Mesendoderm (in vitro differentiated cells): ENCODE measurements around the gene NANS.
"Not testable (repeated sequence)": the region's sequence is repeated elsewhere in the genome, so short reads cannot be mapped to it uniquely, and the experiment has no call there.

ENCODE experiments used
- DNase-seq: peaks from one replicate; pipeline ENCODE4 v3.0.0; 2013
- H2AK5ac ChIP-seq: 2 replicates; pipeline ENCODE4 v1.6.1; 2013; ENCODE audit warnings: low read length, inconsistent platforms
- H2BK120ac ChIP-seq: 2 replicates; pipeline ENCODE4 v1.6.1; 2013; ENCODE audit warnings: low read depth, mild to moderate bottlenecking, low read length, moderate library complexity, mixed read lengths
- H2BK15ac ChIP-seq: replicated peaks from 2 replicates; pipeline ENCODE4 v1.6.1; 2013; ENCODE audit warnings: low read depth, mild to moderate bottlenecking, moderate library complexity
- H2BK5ac ChIP-seq: 2 replicates; pipeline ENCODE4 v1.6.1; 2013; ENCODE audit warnings: low read length, inconsistent platforms
- H3K18ac ChIP-seq: 2 replicates; pipeline ENCODE4 v1.6.1; 2013; ENCODE audit warnings: mild to moderate bottlenecking, low read length, mixed read lengths
- H3K23ac ChIP-seq: one replicate; pipeline ENCODE4 v1.6.1; 2013; ENCODE audit warnings: low read length
- H3K27ac ChIP-seq: 2 replicates; pipeline ENCODE4 v1.5.1; 2013; ENCODE audit warnings: low read depth, mild to moderate bottlenecking, inconsistent platforms, low read length, moderate library complexity
- H3K27me3 ChIP-seq: 2 replicates; pipeline ENCODE4 v1.6.1; 2013; ENCODE audit warnings: low read length, control low read depth, mild to moderate bottlenecking, inconsistent platforms; ENCODE audit not compliant: insufficient read depth, poor library complexity
- H3K36me3 ChIP-seq: 2 replicates; pipeline ENCODE4 v1.6.1; 2013; ENCODE audit warnings: low read length, inconsistent platforms; ENCODE audit not compliant: control insufficient read depth, insufficient read depth
- H3K4ac ChIP-seq: one replicate; pipeline ENCODE4 v1.6.1; 2013; ENCODE audit warnings: low read depth, mild to moderate bottlenecking, low read length, moderate library complexity
- H3K4me1 ChIP-seq: 2 replicates; pipeline ENCODE4 v1.6.1; 2013; ENCODE audit warnings: low read depth, low read length, inconsistent platforms; ENCODE audit not compliant: control insufficient read depth
- H3K4me2 ChIP-seq: 2 replicates; pipeline ENCODE4 v1.6.1; 2013; ENCODE audit warnings: low read length
- H3K4me3 ChIP-seq: 2 replicates; pipeline ENCODE4 v1.5.1; 2013; ENCODE audit warnings: mild to moderate bottlenecking, low read length
- H3K56ac ChIP-seq: one replicate; pipeline ENCODE4 v1.6.1; 2013; ENCODE audit warnings: low read length
- H3K79me1 ChIP-seq: 2 replicates; pipeline ENCODE4 v1.6.1; 2013; ENCODE audit warnings: low read length, inconsistent platforms
- H3K79me2 ChIP-seq: 2 replicates; pipeline ENCODE4 v1.6.1; 2013; ENCODE audit warnings: mild to moderate bottlenecking, low read length; ENCODE audit not compliant: control insufficient read depth, insufficient read depth
- H3K9ac ChIP-seq: 2 replicates; pipeline ENCODE4 v1.6.1; 2013; ENCODE audit warnings: low read length, inconsistent platforms
- H4K5ac ChIP-seq: one replicate; pipeline ENCODE4 v1.6.1; 2013; ENCODE audit warnings: low read length
- H4K8ac ChIP-seq: one replicate; pipeline ENCODE4 v1.6.1; 2013; ENCODE audit warnings: low read depth, mild to moderate bottlenecking, control low read depth, low read length, moderate library complexity
- WGBS: extraction: QIAGEN DNeasy Blood & Tissue Kit; methylation state at CpG from one replicate; pipeline ENCODE4 v1.1.7; 2013; ENCODE audit warnings: low lambda C conversion rate, missing lambda C conversion rate; ENCODE audit not compliant: insufficient coverage; ENCODE audit errors: extremely low coverage; 5-methylcytosine and 5-hydroxymethylcytosine counted together

Gene NANS

GRCh38 chr9:98120476-98120875 is 63.9 kb downstream of the NANS start:
- Histone ChIP-seq H3K4me2 (no peak overlapping the region), H3K4ac (no peak overlapping the region), H3K4me1 (no peaks in the 10 kb centered on the region), H2AK5ac (no peak overlapping the region), H4K5ac (no peak overlapping the region), H3K79me2 (no peaks in the 10 kb centered on the region), H3K27ac (no peak overlapping the region), H3K56ac (no peak overlapping the region), H3K79me1 (no peaks in the 10 kb centered on the region), H2BK5ac (no peak overlapping the region), H3K4me3 (no peak overlapping the region), H4K8ac (no peak overlapping the region), H3K23ac (no peak overlapping the region), H3K9ac (no peak overlapping the region), H3K36me3 (peaks cover 4% of the 10 kb centered on the region), H2BK120ac (no peak overlapping the region), H3K27me3 (no peaks in the 10 kb centered on the region), H3K18ac (no peak overlapping the region), H2BK15ac (no peak overlapping the region)
- no peak for DNase-seq
- WGBS = no CpG with 5 or more reads among the region's 3 CpGs

DNA sequence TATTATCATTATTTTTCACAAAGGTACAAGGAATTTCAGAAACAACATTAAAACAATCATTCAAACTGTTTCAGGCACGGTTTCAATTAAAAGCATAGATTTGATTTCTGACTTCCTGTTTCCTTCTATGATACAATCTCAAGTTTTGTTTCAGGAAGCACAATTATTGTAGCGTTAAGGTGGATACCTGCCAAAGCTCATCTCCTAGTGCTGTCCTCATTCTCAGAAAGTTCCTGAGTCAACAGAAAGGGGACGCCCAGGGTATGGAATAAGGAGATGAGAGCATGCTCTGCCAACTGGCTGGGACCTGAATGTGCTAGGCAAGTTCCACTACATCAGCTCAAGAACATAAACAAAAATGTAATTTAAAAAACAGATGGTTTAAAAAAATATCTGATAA is 64.5 kb downstream of the NANS start:
- no peak overlapping the region for H4K5ac ChIP-seq

GRCh38 chr9:98124091-98124490 is 67.6 kb downstream of the NANS start:
- not testable (repeated sequence) for H3K23ac ChIP-seq, H3K56ac ChIP-seq, H2AK5ac ChIP-seq, H3K9ac ChIP-seq, H2BK5ac ChIP-seq, H3K4ac ChIP-seq, H3K4me2 ChIP-seq, H3K79me1 ChIP-seq, H3K79me2 ChIP-seq, H2BK120ac ChIP-seq, H3K18ac ChIP-seq, H3K27ac ChIP-seq, H3K36me3 ChIP-seq, H3K4me3 ChIP-seq, H4K8ac ChIP-seq, H2BK15ac ChIP-seq, DNase-seq, H4K5ac ChIP-seq, H3K27me3 ChIP-seq, H3K4me1 ChIP-seq
- no CpG with 5 or more reads among the region's 13 CpGs for WGBS

More for the DNA sequence above, 64.5 kb downstream of the NANS start:
- H2BK15ac ChIP-seq = no peak overlapping the region
- no peak overlapping the region for H3K4ac ChIP-seq
- WGBS = no CpG with 5 or more reads among the region's 3 CpGs
- no peak overlapping the region for H3K4me2 ChIP-seq
- H3K36me3 ChIP-seq = peaks cover 4% of the 10 kb centered on the region
- no peak overlapping the region for H2BK120ac ChIP-seq
- H3K79me1 ChIP-seq = no peaks in the 10 kb centered on the region
- no peak for DNase-seq
- no peaks in the 10 kb centered on the region for H3K27me3 ChIP-seq
- H3K23ac ChIP-seq = no peak overlapping the region
- no peak overlapping the region for H3K4me3 ChIP-seq
- H3K4me1 ChIP-seq = no peaks in the 10 kb centered on the region
- no peak overlapping the region for H3K18ac ChIP-seq
- no peak overlapping the region for H2AK5ac ChIP-seq
- no peaks in the 10 kb centered on the region for H3K79me2 ChIP-seq
- H3K9ac ChIP-seq = no peak overlapping the region
- H4K8ac ChIP-seq = no peak overlapping the region
- no peak overlapping the region for H2BK5ac ChIP-seq
- H3K27ac ChIP-seq = no peak overlapping the region
- no peak overlapping the region for H3K56ac ChIP-seq

DNA sequence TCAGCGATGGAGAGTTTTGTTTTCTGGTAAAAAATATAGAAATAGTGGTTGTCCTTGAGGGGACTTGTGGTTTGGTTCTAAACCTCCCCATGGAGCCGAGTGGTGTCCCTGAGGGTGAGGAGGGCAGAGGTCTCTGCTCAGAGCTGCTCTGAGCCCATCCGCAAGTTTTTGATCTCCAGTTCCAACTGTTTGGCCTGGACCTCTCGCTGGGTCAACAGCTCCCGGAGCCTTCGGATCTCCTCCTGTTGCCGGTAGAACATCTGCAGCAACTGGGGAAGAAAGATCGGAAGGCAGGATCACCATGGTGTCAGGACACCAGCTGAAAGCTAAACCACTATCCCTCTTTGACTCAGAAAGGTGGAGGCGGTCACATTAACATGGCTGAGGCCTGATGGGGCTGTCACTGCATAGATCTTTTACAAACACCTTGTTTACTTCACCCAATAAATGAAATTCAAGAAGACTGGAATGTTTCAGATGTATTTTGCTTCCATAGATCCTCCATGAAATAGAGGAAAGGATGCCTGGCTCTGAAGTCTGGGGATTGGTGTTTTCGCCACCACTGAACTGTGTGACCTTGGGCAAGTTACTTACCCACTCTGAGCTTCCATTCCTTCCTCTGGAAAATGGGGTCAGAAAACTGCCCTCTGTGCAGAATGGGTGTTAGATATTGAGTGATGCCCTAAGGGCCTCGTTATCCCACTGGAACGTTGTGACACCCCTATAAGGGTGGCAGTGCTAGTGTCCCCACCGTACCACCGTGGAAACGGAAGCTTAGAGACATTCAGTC is 68.3 kb downstream of the NANS start:
- Histone ChIP-seq H3K79me1 (no peaks in the 10 kb centered on the region), H4K5ac (no peak overlapping the region), H3K56ac (no peak overlapping the region), H2BK120ac (no peak overlapping the region), H2BK5ac (no peak overlapping the region), H3K36me3 (peaks cover 9% of the 10 kb centered on the region), H3K9ac (no peak overlapping the region), H3K79me2 (no peaks in the 10 kb centered on the region), H3K23ac (no peak overlapping the region), H3K18ac (no peak overlapping the region), H3K27me3 (no peaks in the 10 kb centered on the region), H2BK15ac (no peak overlapping the region), H3K4me1 (no peaks in the 10 kb centered on the region), H3K4me2 (no peak overlapping the region), H3K4ac (no peak overlapping the region), H3K4me3 (no peak overlapping the region), H4K8ac (no peak overlapping the region), H3K27ac (no peak overlapping the region), H2AK5ac (no peak overlapping the region)
- DNase-seq = no peak
- WGBS = no CpG with 5 or more reads among the region's 15 CpGs

- no peak for DNase-seq
- no peak overlapping the region for H2BK5ac ChIP-seq
- H3K79me1 ChIP-seq = no peaks in the 10 kb centered on the region
- H3K18ac ChIP-seq = no peak overlapping the region
- no peaks in the 10 kb centered on the region for H3K79me2 ChIP-seq
- H4K8ac ChIP-seq = no peak overlapping the region
- H3K4ac ChIP-seq = no peak overlapping the region
- H3K4me3 ChIP-seq = no peak overlapping the region
- no CpG with 5 or more reads among the region's 8 CpGs for WGBS
- H3K36me3 ChIP-seq = peaks cover 10% of the 10 kb centered on the region
- no peak overlapping the region for H2AK5ac ChIP-seq
- H3K27ac ChIP-seq = no peak overlapping the region
- H2BK120ac ChIP-seq = no peak overlapping the region
- H3K4me2 ChIP-seq = no peak overlapping the region
- H3K23ac ChIP-seq = no peak overlapping the region
- H4K5ac ChIP-seq = no peak overlapping the region
- no peak overlapping the region for H3K56ac ChIP-seq
- H3K4me1 ChIP-seq = no peaks in the 10 kb centered on the region
- H3K27me3 ChIP-seq = no peaks in the 10 kb centered on the region
- no peak overlapping the region for H2BK15ac ChIP-seq
- no peak overlapping the region for H3K9ac ChIP-seq
Measured at GRCh38 chr9:98127226-98127625, 70.7 kb downstream of the NANS start.

- DNase-seq = no peak
- no peak overlapping the region for H3K18ac ChIP-seq
- no peak overlapping the region for H4K5ac ChIP-seq
- H3K4ac ChIP-seq = no peak overlapping the region
- H3K27me3 ChIP-seq = no peaks in the 10 kb centered on the region
- H3K4me3 ChIP-seq = no peak overlapping the region
- H3K79me2 ChIP-seq = no peaks in the 10 kb centered on the region
- no peak overlapping the region for H2BK15ac ChIP-seq
- no peaks in the 10 kb centered on the region for H3K79me1 ChIP-seq
- no peak overlapping the region for H3K56ac ChIP-seq
- no peak overlapping the region for H2BK5ac ChIP-seq
- H3K9ac ChIP-seq = no peak overlapping the region
- H3K4me2 ChIP-seq = no peak overlapping the region
- H3K4me1 ChIP-seq = no peaks in the 10 kb centered on the region
- no peak overlapping the region for H4K8ac ChIP-seq
- H3K23ac ChIP-seq = no peak overlapping the region
- no peak overlapping the region for H2BK120ac ChIP-seq
- H2AK5ac ChIP-seq = no peak overlapping the region
- WGBS = no CpG with 5 or more reads among the region's 16 CpGs
- peaks cover 12% of the 10 kb centered on the region for H3K36me3 ChIP-seq
- no peak overlapping the region for H3K27ac ChIP-seq
Measured at GRCh38 chr9:98128316-98128715, 71.8 kb downstream of the NANS start.
